Astrocyte of the cerebellum (primary cell): ENCODE measurements around the gene SLC22A4.

Experiments used
- DNase-seq: peaks from one replicate; pipeline ENCODE4 v3.0.0-alpha.2; 2011; ENCODE audit warnings: low read depth
- H3K4me3 ChIP-seq: 2 replicates; pipeline ENCODE4 v1.5.1; 2011; ENCODE audit warnings: mild to moderate bottlenecking, low read depth, low read length, moderate library complexity
- CTCF ChIP-seq: IDR thresholded peaks from 2 replicates; pipeline ENCODE4 v1.5.1; 2012; ENCODE audit warnings: low read length, low read depth, moderate library complexity, mild to moderate bottlenecking; ENCODE audit errors: missing control alignments
- in situ Hi-C: cut with HindIII; loops from 2 replicates; pipeline ENCODE4 v1.10.0; 2017; ENCODE audit warnings: low sequenced_read_pairs

The SLC22A4 gene

GRCh38 chr5:132355140-132355765 lies 61.1 kb downstream of the SLC22A4 start:
- H3K4me3 ChIP-seq = no peak overlapping the region
- TF ChIP-seq CTCF = no peak
- in situ Hi-C loops = no loop called here
- no peak for DNase-seq

- in situ Hi-C loops = no loop called here
- no peak overlapping the region for H3K4me3 ChIP-seq
- TF ChIP-seq CTCF = no peak
- DNase-seq = no peak
Measured at GRCh38 chr5:132358775-132359174, 64.6 kb downstream of the SLC22A4 start.

- DNase-seq = no peak
- TF ChIP-seq CTCF = no peak
- H3K4me3 ChIP-seq = no peak overlapping the region
- in situ Hi-C loops = no loop called here
Measured at GRCh38 chr5:132362086-132362485, 67.9 kb downstream of the SLC22A4 start.

- no peak for TF ChIP-seq CTCF
- DNase-seq = peak; percentile 57
- in situ Hi-C loops = no loop called here
- no peak overlapping the region for H3K4me3 ChIP-seq
Measured at GRCh38 chr5:132363431-132364112, 69.4 kb downstream of the SLC22A4 start.

- no peak for TF ChIP-seq CTCF
- DNase-seq = no peak
- in situ Hi-C loops = no loop called here
Measured at GRCh38 chr5:132364319-132364718, 70.1 kb downstream of the SLC22A4 start.

GRCh38 chr5:132365213-132365612 lies 71.0 kb downstream of the SLC22A4 start:
- in situ Hi-C loops = no loop called here
- no peak for TF ChIP-seq CTCF
- no peak for DNase-seq
- H3K4me3 ChIP-seq = no peak overlapping the region

More at GRCh38 chr5:132364319-132364718, 70.1 kb downstream of the SLC22A4 start:
- no peak overlapping the region for H3K4me3 ChIP-seq
